Liver (tissue), 9 donors: ENCODE results near the gene ATL1. TPM values are rescaled to one million over a fixed set of nuclear protein-coding genes. Genes with fewer than 3 reads are reported as not detected.

Source experiments
- DNase-seq: peaks from one replicate; pipeline ENCODE4 v3.0.0-alpha.2; 2017; ENCODE audit warnings: low spot score
- H3K27ac ChIP-seq, 2 donors: one replicate each; pipeline ENCODE4 v1.7.0; 2013; ENCODE audit warnings: inconsistent platforms in 2 of 2, low read length in 2 of 2, control low read depth in 1 of 2, low read depth in 1 of 2, mild to moderate bottlenecking in 1 of 2
- H3K27me3 ChIP-seq, 4 donors: one replicate each; pipeline versions ENCODE4 v1.6.1 to v1.7.0; 2013; ENCODE audit warnings: low read length in 3 of 4, inconsistent platforms in 1 of 4, mild to moderate bottlenecking in 1 of 4, moderate library complexity in 1 of 4; ENCODE audit not compliant: control insufficient read depth in 4 of 4, insufficient read depth in 4 of 4
- H3K36me3 ChIP-seq, 4 donors: one replicate each; pipeline versions ENCODE4 v1.6.1 to v1.7.0; 2013; ENCODE audit warnings: low read length in 3 of 4, mild to moderate bottlenecking in 3 of 4, low read depth in 1 of 4, moderate library complexity in 1 of 4; ENCODE audit not compliant: control insufficient read depth in 4 of 4, insufficient read depth in 3 of 4
- H3K4me1 ChIP-seq, 4 donors: one replicate each; pipeline versions ENCODE4 v1.6.1 to v1.7.0; 2013; ENCODE audit warnings: low read length in 3 of 4, mild to moderate bottlenecking in 3 of 4, moderate library complexity in 1 of 4; ENCODE audit not compliant: control insufficient read depth in 4 of 4, insufficient read depth in 4 of 4
- H3K4me3 ChIP-seq, 3 donors: one replicate each; pipeline versions ENCODE4 v1.6.1 to v1.7.0; 2013; ENCODE audit warnings: low read length in 3 of 3, control low read depth in 1 of 3, low read depth in 1 of 3, mild to moderate bottlenecking in 1 of 3
- H3K9ac ChIP-seq, 2 donors: one replicate each; pipeline ENCODE4 v1.7.0; 2013; ENCODE audit warnings: low read length in 2 of 2, mild to moderate bottlenecking in 2 of 2, moderate library complexity in 2 of 2, control low read depth in 1 of 2, low read depth in 1 of 2
- H3K9me3 ChIP-seq, 4 donors: one replicate each; pipeline versions ENCODE4 v1.6.1 to v1.7.0; 2013; ENCODE audit warnings: low read length in 3 of 4; ENCODE audit not compliant: control insufficient read depth in 4 of 4
- EGR1 ChIP-seq, 2 donors: IDR thresholded peaks; 2 replicates each; pipeline ENCODE4 v1.6.1; 2016 to 2018; ENCODE audit warnings: antibody characterized with exemption in 2 of 2, low read depth in 2 of 2
- FOXA1 ChIP-seq: IDR thresholded peaks from 2 replicates; pipeline ENCODE4 v1.6.1; 2016; ENCODE audit warnings: antibody characterized with exemption
- FOXA2 ChIP-seq: IDR thresholded peaks from 2 replicates; pipeline ENCODE4 v1.6.1; 2016; ENCODE audit warnings: antibody characterized with exemption
- GABPA ChIP-seq, 2 donors: IDR thresholded peaks in 1 of 2; conservative IDR thresholded peaks in 1 of 2; 2 replicates each; pipeline ENCODE4 v1.6.1; 2016; ENCODE audit warnings: antibody characterized with exemption in 2 of 2, mild to moderate bottlenecking in 1 of 2, moderate library complexity in 1 of 2
- HNF4A ChIP-seq, 2 donors: conservative IDR thresholded peaks; 2 replicates each; pipeline ENCODE4 v1.6.1; 2016; ENCODE audit warnings: antibody characterized with exemption in 2 of 2, mild to moderate bottlenecking in 2 of 2
- HNF4G ChIP-seq: IDR thresholded peaks from 2 replicates; pipeline ENCODE4 v1.6.1; 2016; ENCODE audit warnings: antibody characterized with exemption
- JUND ChIP-seq, 2 donors: IDR thresholded peaks; 2 replicates each; pipeline ENCODE4 v1.6.1; 2016; ENCODE audit warnings: antibody characterized with exemption in 2 of 2
- NR2F2 ChIP-seq: IDR thresholded peaks from 2 replicates; pipeline ENCODE4 v1.6.1; 2016; ENCODE audit warnings: antibody characterized with exemption
- RAD21 ChIP-seq, 2 donors: IDR thresholded peaks; 2 replicates each; pipeline ENCODE4 v1.6.1; 2016; ENCODE audit warnings: antibody characterized with exemption in 2 of 2, mild to moderate bottlenecking in 2 of 2
- RXRA ChIP-seq, 2 donors: IDR thresholded peaks; 2 replicates each; pipeline ENCODE4 v1.6.1; 2017 to 2018; ENCODE audit warnings: antibody characterized with exemption in 2 of 2, mild to moderate bottlenecking in 1 of 2
- SP1 ChIP-seq: IDR thresholded peaks from 2 replicates; pipeline ENCODE4 v1.6.1; 2018; ENCODE audit warnings: antibody characterized with exemption, mild to moderate bottlenecking
- TAF1 ChIP-seq: conservative IDR thresholded peaks from 2 replicates; pipeline ENCODE4 v1.6.1; 2016; ENCODE audit warnings: antibody characterized with exemption, mild to moderate bottlenecking
- YY1 ChIP-seq: IDR thresholded peaks from 2 replicates; pipeline ENCODE4 v1.6.1; 2016; ENCODE audit warnings: antibody characterized with exemption, mild to moderate bottlenecking
- polyA plus RNA-seq, 2 donors: library from polyadenylated mRNA; stranded (reverse) in 1 of 2; unstranded in 1 of 2; fragments of 200-250 nt in 1 of 2; fragments of >200 nt in 1 of 2; fragmentation: Nextera tagmentation in 1 of 2; extraction: Ambion mirVana in 1 of 2; gene quantifications; one replicate each; pipeline versions ENCODE4 v1.2.1 to v1.2.3, GENCODE V29; 2013 to 2015
- total RNA-seq, 2 donors: library from RNA; depleted of rRNA; stranded (reverse); fragments of >200 nt; gene quantifications; one replicate each; pipeline ENCODE4 v1.2.3, GENCODE V29; 2014
- TF ChIP-seq, protein P1 (sequence below): IDR thresholded peaks from 2 replicates; pipeline ENCODE4 v1.6.1; 2016; ENCODE audit warnings: antibody characterized with exemption
- TF ChIP-seq, protein P2 (sequence below): fragments of 150-350 bp; IDR thresholded peaks from 2 replicates; pipeline ENCODE4 v1.5.1; 2017; ENCODE audit warnings: improper control_type of control experiment, low read depth, low read length; ENCODE audit not compliant: missing input control
- TF ChIP-seq, protein P3 (sequence below): IDR thresholded peaks from 2 replicates; pipeline ENCODE4 v1.6.1; 2016; ENCODE audit warnings: antibody characterized with exemption
- TF ChIP-seq, protein P4 (sequence below): IDR thresholded peaks from 2 replicates; pipeline ENCODE4 v1.6.1; 2016; ENCODE audit warnings: antibody characterized with exemption, mild to moderate bottlenecking
- TF ChIP-seq, protein P5 (sequence below): IDR thresholded peaks from 2 replicates; pipeline ENCODE4 v1.6.1; 2016; ENCODE audit warnings: antibody characterized with exemption
- donor health status: healthy.
- donor health status: healthy.
- donor health status: healthy.
- donor health status: healthy.
- donor health status: healthy.

Gene ATL1
- total and polyA plus RNA-seq, 4 donors: 0.17 to 0.79 (median 0.47) TPM

DNA sequence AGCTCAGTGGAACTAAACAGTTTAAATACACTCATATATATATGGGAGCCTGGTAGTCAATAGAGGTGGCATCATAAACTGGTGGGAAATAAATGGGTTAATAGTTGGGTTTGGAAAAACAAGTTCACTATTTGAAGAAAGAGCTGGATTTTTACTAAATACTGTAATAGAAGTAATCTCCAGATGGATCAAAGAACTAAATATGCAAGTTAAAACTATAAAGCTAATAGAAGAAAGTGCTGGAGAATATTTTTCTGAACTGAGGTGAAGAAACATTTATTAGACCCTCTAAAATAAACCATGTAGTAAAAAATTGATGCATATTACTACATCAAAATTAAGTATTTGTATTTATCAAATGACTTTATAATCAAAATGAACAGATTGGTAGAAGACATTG is 38.8 kb downstream of the ATL1 start:
- no peak for DNase-seq
- Histone ChIP-seq H3K27me3 (no peaks in the 10 kb centered on the region), H3K4me3 (no peak overlapping the region), H3K36me3 (no peaks in the 10 kb centered on the region), H3K9ac (no peak overlapping the region), H3K9me3 (no peaks in the 10 kb centered on the region), H3K4me1 (peaks cover 0 to 8% (median 4%) of the 10 kb centered on the region in 4 donors), H3K27ac (no peak overlapping the region)
- TF ChIP-seq EGR1 (IDR thresholded peaks at IDR 0.05; ENCODE audit: low read depth in 2 of 2) (no peak), FOXA2 (no peak), RXRA (IDR thresholded peaks at IDR 0.05) (no peak), SP1 (no peak), TAF1 (no peak), RAD21 (IDR thresholded peaks at IDR 0.05) (no peak), YY1 (no peak), HNF4A (conservative IDR thresholded peaks at IDR 0.05) (no peak), JUND (IDR thresholded peaks at IDR 0.05) (no peak), GABPA (IDR thresholded peaks at IDR 0.05 in 1 of 2, conservative IDR thresholded peaks at IDR 0.05 in 1 of 2) (no peak), HNF4G (no peak), FOXA1 (no peak), NR2F2 (no peak)
- TF ChIP-seq, protein P1, sequence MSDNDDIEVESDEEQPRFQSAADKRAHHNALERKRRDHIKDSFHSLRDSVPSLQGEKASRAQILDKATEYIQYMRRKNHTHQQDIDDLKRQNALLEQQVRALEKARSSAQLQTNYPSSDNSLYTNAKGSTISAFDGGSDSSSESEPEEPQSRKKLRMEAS: no peak
- TF ChIP-seq, protein P2, sequence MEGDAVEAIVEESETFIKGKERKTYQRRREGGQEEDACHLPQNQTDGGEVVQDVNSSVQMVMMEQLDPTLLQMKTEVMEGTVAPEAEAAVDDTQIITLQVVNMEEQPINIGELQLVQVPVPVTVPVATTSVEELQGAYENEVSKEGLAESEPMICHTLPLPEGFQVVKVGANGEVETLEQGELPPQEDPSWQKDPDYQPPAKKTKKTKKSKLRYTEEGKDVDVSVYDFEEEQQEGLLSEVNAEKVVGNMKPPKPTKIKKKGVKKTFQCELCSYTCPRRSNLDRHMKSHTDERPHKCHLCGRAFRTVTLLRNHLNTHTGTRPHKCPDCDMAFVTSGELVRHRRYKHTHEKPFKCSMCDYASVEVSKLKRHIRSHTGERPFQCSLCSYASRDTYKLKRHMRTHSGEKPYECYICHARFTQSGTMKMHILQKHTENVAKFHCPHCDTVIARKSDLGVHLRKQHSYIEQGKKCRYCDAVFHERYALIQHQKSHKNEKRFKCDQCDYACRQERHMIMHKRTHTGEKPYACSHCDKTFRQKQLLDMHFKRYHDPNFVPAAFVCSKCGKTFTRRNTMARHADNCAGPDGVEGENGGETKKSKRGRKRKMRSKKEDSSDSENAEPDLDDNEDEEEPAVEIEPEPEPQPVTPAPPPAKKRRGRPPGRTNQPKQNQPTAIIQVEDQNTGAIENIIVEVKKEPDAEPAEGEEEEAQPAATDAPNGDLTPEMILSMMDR: no peak
- TF ChIP-seq, protein P3, sequence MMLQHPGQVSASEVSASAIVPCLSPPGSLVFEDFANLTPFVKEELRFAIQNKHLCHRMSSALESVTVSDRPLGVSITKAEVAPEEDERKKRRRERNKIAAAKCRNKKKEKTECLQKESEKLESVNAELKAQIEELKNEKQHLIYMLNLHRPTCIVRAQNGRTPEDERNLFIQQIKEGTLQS: no peak
- TF ChIP-seq, protein P4, sequence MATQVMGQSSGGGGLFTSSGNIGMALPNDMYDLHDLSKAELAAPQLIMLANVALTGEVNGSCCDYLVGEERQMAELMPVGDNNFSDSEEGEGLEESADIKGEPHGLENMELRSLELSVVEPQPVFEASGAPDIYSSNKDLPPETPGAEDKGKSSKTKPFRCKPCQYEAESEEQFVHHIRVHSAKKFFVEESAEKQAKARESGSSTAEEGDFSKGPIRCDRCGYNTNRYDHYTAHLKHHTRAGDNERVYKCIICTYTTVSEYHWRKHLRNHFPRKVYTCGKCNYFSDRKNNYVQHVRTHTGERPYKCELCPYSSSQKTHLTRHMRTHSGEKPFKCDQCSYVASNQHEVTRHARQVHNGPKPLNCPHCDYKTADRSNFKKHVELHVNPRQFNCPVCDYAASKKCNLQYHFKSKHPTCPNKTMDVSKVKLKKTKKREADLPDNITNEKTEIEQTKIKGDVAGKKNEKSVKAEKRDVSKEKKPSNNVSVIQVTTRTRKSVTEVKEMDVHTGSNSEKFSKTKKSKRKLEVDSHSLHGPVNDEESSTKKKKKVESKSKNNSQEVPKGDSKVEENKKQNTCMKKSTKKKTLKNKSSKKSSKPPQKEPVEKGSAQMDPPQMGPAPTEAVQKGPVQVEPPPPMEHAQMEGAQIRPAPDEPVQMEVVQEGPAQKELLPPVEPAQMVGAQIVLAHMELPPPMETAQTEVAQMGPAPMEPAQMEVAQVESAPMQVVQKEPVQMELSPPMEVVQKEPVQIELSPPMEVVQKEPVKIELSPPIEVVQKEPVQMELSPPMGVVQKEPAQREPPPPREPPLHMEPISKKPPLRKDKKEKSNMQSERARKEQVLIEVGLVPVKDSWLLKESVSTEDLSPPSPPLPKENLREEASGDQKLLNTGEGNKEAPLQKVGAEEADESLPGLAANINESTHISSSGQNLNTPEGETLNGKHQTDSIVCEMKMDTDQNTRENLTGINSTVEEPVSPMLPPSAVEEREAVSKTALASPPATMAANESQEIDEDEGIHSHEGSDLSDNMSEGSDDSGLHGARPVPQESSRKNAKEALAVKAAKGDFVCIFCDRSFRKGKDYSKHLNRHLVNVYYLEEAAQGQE: no peak
- TF ChIP-seq, protein P5, sequence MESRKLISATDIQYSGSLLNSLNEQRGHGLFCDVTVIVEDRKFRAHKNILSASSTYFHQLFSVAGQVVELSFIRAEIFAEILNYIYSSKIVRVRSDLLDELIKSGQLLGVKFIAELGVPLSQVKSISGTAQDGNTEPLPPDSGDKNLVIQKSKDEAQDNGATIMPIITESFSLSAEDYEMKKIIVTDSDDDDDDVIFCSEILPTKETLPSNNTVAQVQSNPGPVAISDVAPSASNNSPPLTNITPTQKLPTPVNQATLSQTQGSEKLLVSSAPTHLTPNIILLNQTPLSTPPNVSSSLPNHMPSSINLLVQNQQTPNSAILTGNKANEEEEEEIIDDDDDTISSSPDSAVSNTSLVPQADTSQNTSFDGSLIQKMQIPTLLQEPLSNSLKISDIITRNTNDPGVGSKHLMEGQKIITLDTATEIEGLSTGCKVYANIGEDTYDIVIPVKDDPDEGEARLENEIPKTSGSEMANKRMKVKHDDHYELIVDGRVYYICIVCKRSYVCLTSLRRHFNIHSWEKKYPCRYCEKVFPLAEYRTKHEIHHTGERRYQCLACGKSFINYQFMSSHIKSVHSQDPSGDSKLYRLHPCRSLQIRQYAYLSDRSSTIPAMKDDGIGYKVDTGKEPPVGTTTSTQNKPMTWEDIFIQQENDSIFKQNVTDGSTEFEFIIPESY: no peak
